Osteocyte (in vitro differentiated cells): Measurements from ENCODE around the gene GPR35. TPM values are rescaled to one million over a fixed set of nuclear protein-coding genes. Genes with fewer than 3 reads are reported as not detected.
A peak's percentile ranks its signal among the peaks of the same experiment; 100 is the strongest.

ENCODE experiments used
- DNase-seq: peaks from one replicate; pipeline ENCODE4 v3.0.0; 2021; ENCODE audit warnings: mixed read lengths; ENCODE audit not compliant: unreplicated experiment; ENCODE audit errors: extremely low spot score
- H3K27ac Mint-ChIP-seq: one replicate; pipeline ENCODE4 v1.8.0; 2021; ENCODE audit warnings: mild to moderate bottlenecking, mixed read lengths; ENCODE audit not compliant: unreplicated experiment
- H3K27me3 Mint-ChIP-seq: one replicate; pipeline ENCODE4 v1.8.0; 2021; ENCODE audit warnings: mixed read lengths; ENCODE audit not compliant: unreplicated experiment
- H3K36me3 Mint-ChIP-seq: one replicate; pipeline ENCODE4 v1.8.0; 2021; ENCODE audit warnings: mixed read lengths; ENCODE audit not compliant: unreplicated experiment
- H3K4me1 Mint-ChIP-seq: one replicate; pipeline ENCODE4 v1.8.0; 2021; ENCODE audit warnings: mixed read lengths; ENCODE audit not compliant: unreplicated experiment
- H3K4me3 Mint-ChIP-seq: one replicate; pipeline ENCODE4 v1.8.0; 2021; ENCODE audit warnings: mild to moderate bottlenecking, moderate library complexity, mixed read lengths; ENCODE audit not compliant: unreplicated experiment
- H3K9me3 Mint-ChIP-seq: one replicate; pipeline ENCODE4 v1.8.0; 2021; ENCODE audit warnings: mixed read lengths; ENCODE audit not compliant: unreplicated experiment
- total RNA-seq: library from RNA; stranded (reverse); gene quantifications from 2 replicates; pipeline ENCODE4 v1.2.1, GENCODE V29; 2021
- TF ChIP-seq, protein P1 (sequence below): fragments of 200-600 bp; sonication (generic); IDR thresholded peaks from 2 replicates; pipeline ENCODE4 v1.5.0; 2021; ENCODE audit warnings: antibody characterized with exemption, mild to moderate bottlenecking, moderate library complexity

Gene GPR35
- total RNA-seq, 1 donor from 2014 or later = 3.6 TPM

DNA sequence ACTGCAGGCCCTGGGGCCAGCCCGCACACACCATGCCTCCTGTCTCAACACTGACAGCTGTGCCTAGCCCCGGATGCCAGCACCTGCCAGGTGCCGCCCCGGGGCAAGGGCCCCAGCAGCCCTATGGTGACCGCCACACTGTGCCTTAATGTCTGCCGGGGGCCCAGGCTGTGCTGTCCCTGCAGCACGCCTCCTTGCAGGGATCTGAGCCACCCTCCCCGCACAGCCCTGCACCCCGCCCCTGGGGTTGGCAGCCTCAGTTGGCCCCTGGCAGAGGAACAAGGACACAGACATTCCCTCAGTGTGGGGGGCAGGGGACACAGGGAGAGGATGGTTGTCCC, 47.2 kb upstream of the GPR35 start:
- Mint-ChIP-seq H3K4me1 (peaks cover 10% of the 10 kb centered on the region), H3K9me3 (peaks cover 12% of the 10 kb centered on the region), H3K36me3 (peaks cover 5% of the 10 kb centered on the region), H3K4me3 (no peak overlapping the region), H3K27me3 (no peaks in the 10 kb centered on the region), H3K27ac (no peak overlapping the region)
- DNase-seq = no peak
- TF ChIP-seq, protein P1, sequence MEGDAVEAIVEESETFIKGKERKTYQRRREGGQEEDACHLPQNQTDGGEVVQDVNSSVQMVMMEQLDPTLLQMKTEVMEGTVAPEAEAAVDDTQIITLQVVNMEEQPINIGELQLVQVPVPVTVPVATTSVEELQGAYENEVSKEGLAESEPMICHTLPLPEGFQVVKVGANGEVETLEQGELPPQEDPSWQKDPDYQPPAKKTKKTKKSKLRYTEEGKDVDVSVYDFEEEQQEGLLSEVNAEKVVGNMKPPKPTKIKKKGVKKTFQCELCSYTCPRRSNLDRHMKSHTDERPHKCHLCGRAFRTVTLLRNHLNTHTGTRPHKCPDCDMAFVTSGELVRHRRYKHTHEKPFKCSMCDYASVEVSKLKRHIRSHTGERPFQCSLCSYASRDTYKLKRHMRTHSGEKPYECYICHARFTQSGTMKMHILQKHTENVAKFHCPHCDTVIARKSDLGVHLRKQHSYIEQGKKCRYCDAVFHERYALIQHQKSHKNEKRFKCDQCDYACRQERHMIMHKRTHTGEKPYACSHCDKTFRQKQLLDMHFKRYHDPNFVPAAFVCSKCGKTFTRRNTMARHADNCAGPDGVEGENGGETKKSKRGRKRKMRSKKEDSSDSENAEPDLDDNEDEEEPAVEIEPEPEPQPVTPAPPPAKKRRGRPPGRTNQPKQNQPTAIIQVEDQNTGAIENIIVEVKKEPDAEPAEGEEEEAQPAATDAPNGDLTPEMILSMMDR = no peak

DNA sequence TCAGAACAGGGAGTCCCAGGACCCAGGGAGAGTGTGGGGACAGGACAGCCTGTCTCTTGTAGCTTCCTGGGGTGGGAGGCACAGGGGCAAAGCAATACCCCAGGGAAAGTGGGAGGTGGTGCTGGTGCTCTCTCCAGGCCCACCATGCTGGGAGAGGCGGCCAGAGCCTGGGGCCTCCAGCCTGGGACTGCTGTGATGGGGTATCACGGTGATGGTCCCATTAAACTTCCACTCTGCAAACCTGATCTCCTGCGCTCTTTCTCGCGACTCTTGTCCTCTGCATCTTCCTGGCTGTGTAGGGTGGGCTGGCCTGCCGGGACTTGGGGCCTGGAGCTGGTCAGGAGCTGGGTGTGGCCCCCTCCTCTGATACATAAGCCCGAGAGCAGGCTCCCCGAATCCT, 46.8 kb upstream of the GPR35 start:
- H3K4me1 Mint-ChIP-seq = peaks cover 10% of the 10 kb centered on the region
- H3K9me3 Mint-ChIP-seq = peaks cover 12% of the 10 kb centered on the region
- no peak overlapping the region for H3K4me3 Mint-ChIP-seq
- no peaks in the 10 kb centered on the region for H3K27me3 Mint-ChIP-seq
- peaks cover 5% of the 10 kb centered on the region for H3K36me3 Mint-ChIP-seq
- DNase-seq = no peak
- TF ChIP-seq, protein P1 = no peak
- H3K27ac Mint-ChIP-seq = no peak overlapping the region

DNA sequence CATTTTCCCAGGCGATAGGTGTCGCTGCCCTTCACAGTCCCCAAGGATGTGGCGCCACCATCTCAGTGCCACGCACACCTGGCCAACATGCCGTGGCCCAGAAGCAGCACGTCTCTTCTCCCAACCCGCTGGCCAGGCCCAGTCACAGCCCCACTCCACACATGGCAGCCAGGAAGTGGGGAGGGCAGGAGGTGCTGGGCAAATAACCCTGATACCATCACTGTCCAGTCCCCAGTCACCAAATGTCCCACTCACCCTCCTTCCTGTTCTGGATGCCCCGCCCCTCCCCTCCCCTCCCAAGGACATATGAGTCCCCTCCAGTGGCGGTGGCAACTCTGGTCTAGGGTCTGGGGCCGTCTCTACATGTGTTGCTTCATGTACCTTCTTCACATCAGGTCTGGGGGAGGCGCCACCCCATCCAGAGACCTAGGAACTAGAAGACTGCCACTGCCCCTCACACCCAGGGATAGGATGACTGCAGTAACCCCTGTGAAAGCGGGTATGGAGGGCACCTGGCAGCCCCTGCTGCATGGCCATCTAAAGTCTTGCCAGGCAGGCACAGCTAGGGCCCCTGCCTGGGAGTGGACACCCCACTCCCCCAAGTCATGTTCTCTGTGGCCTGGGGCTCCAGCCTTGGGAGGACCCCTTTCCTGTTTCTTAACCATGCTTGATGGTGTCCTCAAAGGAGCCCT, 46.1 kb upstream of the GPR35 start:
- Mint-ChIP-seq H3K4me1 (peaks cover 11% of the 10 kb centered on the region), H3K36me3 (peaks cover 5% of the 10 kb centered on the region), H3K27me3 (no peaks in the 10 kb centered on the region), H3K27ac (no peak overlapping the region), H3K4me3 (no peak overlapping the region), H3K9me3 (peaks cover 12% of the 10 kb centered on the region)
- TF ChIP-seq, protein P1 = no peak
- no peak for DNase-seq

DNA sequence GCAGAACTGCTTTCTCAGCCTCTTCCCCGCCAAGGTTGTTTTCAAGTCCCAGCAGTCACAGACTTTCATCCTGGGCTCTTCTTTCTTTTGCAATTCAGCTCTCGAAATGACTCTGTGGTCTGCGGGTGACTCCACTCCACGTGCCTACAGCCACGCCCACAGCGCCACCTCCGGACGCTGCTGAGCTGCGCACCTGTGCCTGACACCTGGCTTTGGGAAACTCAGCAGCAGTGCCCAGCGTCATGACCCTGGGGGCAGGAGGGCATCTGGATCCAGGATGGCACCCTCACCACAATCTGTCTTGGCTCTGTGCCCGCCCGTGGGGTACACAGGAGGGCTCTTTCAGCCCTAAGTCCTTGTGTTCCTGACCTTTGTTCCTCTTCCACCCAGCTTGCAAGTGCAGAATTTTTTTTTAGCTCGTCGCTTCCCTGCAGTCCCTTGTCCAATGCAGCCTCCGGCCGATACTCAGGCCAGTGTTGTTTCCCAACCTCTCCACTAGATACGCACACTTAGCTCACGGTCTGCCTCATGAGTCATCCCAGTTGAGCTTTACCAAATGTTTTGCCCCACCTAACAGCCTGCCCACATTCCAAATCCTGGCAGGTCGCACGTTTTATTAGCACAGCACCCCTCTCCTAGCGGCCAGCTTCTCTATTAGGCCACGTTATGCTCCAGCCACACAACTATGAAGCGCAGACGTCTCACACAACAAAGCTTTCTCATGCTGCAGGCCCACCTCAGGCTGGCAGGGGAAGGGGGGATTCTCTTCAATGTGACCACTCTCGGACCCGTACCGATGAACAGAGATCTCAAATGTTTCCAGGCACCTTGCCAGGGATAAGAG, 45.3 kb upstream of the GPR35 start:
- no peak for DNase-seq
- peaks cover 18% of the 10 kb centered on the region for H3K4me1 Mint-ChIP-seq
- H3K27me3 Mint-ChIP-seq = no peaks in the 10 kb centered on the region
- H3K4me3 Mint-ChIP-seq = no peak overlapping the region
- peak overlapping the region; percentile 11 for H3K27ac Mint-ChIP-seq
- H3K36me3 Mint-ChIP-seq = peaks cover 5% of the 10 kb centered on the region
- H3K9me3 Mint-ChIP-seq = peaks cover 12% of the 10 kb centered on the region
- TF ChIP-seq, protein P1 = no peak

DNA sequence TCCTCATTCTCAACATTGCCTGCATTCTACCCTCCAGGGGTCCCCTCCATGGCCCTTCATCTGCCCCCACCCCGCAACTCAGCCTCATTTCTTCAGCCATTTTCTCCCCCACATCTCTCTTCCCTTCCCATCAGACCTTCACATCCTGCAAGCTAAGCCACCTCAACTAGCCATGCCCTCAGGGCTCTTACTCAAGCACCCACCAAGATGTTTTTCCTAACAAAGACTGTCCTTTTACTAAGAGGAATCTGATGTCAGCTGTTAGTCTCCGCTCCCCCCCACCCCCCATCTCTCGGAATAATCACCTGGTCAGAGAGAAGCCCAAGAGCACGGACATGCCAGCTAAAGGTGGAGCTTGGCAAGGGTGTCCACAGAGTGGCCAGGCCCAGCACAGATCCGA, 43.5 kb upstream of the GPR35 start:
- Mint-ChIP-seq H3K9me3 (peaks cover 12% of the 10 kb centered on the region), H3K27ac (no peak overlapping the region), H3K4me1 (peaks cover 26% of the 10 kb centered on the region), H3K4me3 (no peak overlapping the region), H3K27me3 (no peaks in the 10 kb centered on the region), H3K36me3 (peaks cover 5% of the 10 kb centered on the region)
- no peak for DNase-seq
- TF ChIP-seq, protein P1 = no peak
